A549 (cell line): ENCODE results near the gene NOTCH3.

Experiments
- KDM1A ChIP-seq: fragments of 200-600 bp; sonication (generic); IDR thresholded peaks from 2 replicates; pipeline ENCODE4 v1.6.1; 2016; ENCODE audit warnings: low read depth, mild to moderate bottlenecking
- SREBF2 ChIP-seq: fragments of 450-650 bp; IDR thresholded peaks from 2 replicates; pipeline ENCODE4 v1.6.1; 2014; ENCODE audit warnings: mild to moderate bottlenecking, moderate library complexity
- TF ChIP-seq, protein P1 (sequence below): fragments of 450-650 bp; IDR thresholded peaks from 2 replicates; pipeline ENCODE4 v1.6.1; 2014; ENCODE audit warnings: antibody characterized with exemption
- TF ChIP-seq, protein P2 (sequence below): fragments of >200 bp; sonication (Bioruptor Twin); formaldehyde crosslinking; IDR thresholded peaks from 3 replicates; pipeline ENCODE4 v1.5.1; 2016

DNA sequence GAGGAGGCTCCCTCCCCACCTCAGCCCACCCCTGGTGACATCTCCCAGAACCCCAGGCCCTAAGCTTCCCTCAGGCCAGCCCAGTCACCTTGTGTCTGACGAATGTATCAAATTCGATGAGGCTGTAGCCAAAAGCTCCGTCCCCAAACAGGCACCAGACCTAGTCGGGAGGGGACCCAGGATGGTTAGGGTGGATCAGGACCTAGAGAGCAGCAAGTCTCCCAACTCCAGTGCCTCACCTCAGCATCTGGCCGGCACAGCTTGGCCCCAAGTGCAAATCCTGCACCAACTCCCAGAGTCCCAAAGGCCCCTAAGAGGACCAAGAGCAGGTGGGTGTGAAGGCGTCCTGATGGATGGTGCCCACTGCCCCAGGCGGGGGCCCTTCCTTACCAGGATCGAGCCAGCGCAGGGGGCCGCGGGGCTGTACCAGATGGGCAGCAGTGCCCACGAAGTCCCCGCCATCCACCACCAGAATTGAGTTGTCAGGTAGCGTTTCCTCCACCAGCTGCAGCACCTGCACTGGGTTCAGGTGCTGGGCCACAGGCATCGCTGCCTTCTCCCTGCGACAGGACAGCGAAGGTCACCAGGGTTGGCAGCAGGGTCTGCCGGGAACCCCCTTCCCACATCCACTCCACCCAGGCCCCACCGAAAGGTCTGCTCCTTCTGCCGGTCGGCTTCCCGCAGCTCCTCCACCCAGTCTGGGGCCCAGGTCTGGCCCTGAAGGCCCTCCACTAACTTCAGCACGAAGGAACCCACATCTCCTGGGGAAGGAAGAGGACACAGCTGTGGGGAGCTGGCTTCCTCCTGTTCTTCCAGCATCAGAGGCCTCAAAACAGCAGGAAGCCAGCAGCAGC, 84.8 kb downstream of the NOTCH3 start:
- TF ChIP-seq, protein P1, sequence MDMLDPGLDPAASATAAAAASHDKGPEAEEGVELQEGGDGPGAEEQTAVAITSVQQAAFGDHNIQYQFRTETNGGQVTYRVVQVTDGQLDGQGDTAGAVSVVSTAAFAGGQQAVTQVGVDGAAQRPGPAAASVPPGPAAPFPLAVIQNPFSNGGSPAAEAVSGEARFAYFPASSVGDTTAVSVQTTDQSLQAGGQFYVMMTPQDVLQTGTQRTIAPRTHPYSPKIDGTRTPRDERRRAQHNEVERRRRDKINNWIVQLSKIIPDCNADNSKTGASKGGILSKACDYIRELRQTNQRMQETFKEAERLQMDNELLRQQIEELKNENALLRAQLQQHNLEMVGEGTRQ = no peak
- TF ChIP-seq, protein P2, sequence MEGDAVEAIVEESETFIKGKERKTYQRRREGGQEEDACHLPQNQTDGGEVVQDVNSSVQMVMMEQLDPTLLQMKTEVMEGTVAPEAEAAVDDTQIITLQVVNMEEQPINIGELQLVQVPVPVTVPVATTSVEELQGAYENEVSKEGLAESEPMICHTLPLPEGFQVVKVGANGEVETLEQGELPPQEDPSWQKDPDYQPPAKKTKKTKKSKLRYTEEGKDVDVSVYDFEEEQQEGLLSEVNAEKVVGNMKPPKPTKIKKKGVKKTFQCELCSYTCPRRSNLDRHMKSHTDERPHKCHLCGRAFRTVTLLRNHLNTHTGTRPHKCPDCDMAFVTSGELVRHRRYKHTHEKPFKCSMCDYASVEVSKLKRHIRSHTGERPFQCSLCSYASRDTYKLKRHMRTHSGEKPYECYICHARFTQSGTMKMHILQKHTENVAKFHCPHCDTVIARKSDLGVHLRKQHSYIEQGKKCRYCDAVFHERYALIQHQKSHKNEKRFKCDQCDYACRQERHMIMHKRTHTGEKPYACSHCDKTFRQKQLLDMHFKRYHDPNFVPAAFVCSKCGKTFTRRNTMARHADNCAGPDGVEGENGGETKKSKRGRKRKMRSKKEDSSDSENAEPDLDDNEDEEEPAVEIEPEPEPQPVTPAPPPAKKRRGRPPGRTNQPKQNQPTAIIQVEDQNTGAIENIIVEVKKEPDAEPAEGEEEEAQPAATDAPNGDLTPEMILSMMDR = no peak
- TF ChIP-seq SREBF2 (no peak), KDM1A (no peak)
